OCI-LY1 (cell line): ENCODE results near the gene CPSF3.

ENCODE experiments used
- H2AFZ ChIP-seq: fragments of 200-600 bp; sonication (generic), shearing (Covaris generic); 2 replicates; pipeline ENCODE4 v1.6.0; 2014; ENCODE audit warnings: antibody characterized with exemption, mild to moderate bottlenecking, low read length
- H3F3A ChIP-seq: fragments of 200-600 bp; sonication (generic), shearing (Covaris generic); 2 replicates; pipeline ENCODE4 v1.6.0; 2014; ENCODE audit warnings: mild to moderate bottlenecking, antibody characterized with exemption, low read length, moderate library complexity; ENCODE audit not compliant: insufficient read depth
- H3K27ac ChIP-seq: fragments of 200-600 bp; sonication (generic); 2 replicates; pipeline ENCODE4 v1.5.1; 2014; ENCODE audit warnings: low read length, mixed run types, mild to moderate bottlenecking, low read depth; ENCODE audit not compliant: poor library complexity, severe bottlenecking
- H3K27me3 ChIP-seq: fragments of 200-600 bp; sonication (generic); 2 replicates; pipeline ENCODE4 v1.6.0; 2014; ENCODE audit warnings: antibody characterized with exemption, mild to moderate bottlenecking, low read length, moderate library complexity; ENCODE audit not compliant: insufficient read depth
- H3K36me3 ChIP-seq: fragments of 200-600 bp; sonication (generic); 2 replicates; pipeline ENCODE4 v1.6.1; 2014; ENCODE audit warnings: mild to moderate bottlenecking, antibody characterized with exemption, low read length, moderate library complexity, mixed read lengths; ENCODE audit not compliant: insufficient read depth
- H3K4me1 ChIP-seq: fragments of 200-600 bp; sonication (generic); 2 replicates; pipeline ENCODE4 v1.5.1; 2014; ENCODE audit warnings: mild to moderate bottlenecking, low read length, moderate library complexity; ENCODE audit not compliant: insufficient read depth, severe bottlenecking
- H3K4me2 ChIP-seq: fragments of 200-600 bp; sonication (generic), shearing (Covaris generic); 2 replicates; pipeline ENCODE4 v1.6.1; 2014; ENCODE audit warnings: low read length
- H3K4me3 ChIP-seq: fragments of 200-600 bp; sonication (generic); 2 replicates; pipeline ENCODE4 v1.5.1; 2014; ENCODE audit warnings: low read length, low read depth, mild to moderate bottlenecking, mixed read lengths; ENCODE audit not compliant: poor library complexity, severe bottlenecking
- H3K79me2 ChIP-seq: fragments of 200-600 bp; shearing (Covaris generic); 2 replicates; pipeline ENCODE4 v1.6.1; 2016; ENCODE audit warnings: mixed run types, low read length, mixed read lengths; ENCODE audit not compliant: insufficient read depth
- H3K9ac ChIP-seq: fragments of 200-600 bp; sonication (generic), shearing (Covaris generic); 2 replicates; pipeline ENCODE4 v1.6.1; 2014; ENCODE audit warnings: mild to moderate bottlenecking, low read length, mixed read lengths
- H3K9me2 ChIP-seq: fragments of 200-600 bp; sonication (generic), shearing (Covaris generic); 2 replicates; pipeline ENCODE4 v1.6.1; 2014; ENCODE audit warnings: low read depth, mild to moderate bottlenecking, low read length, mixed read lengths
- H3K9me3 ChIP-seq: fragments of 200-600 bp; shearing (Covaris generic); 2 replicates; pipeline ENCODE4 v1.6.1; 2014; ENCODE audit warnings: low read length, mixed read lengths
- H4K20me1 ChIP-seq: fragments of 200-600 bp; sonication (generic), shearing (Covaris generic); 2 replicates; pipeline ENCODE4 v1.6.0; 2016; ENCODE audit warnings: mild to moderate bottlenecking, low read length; ENCODE audit not compliant: insufficient read depth
- EZH2 ChIP-seq: fragments of 200-600 bp; sonication (generic), shearing (Covaris generic); IDR thresholded peaks from 2 replicates; pipeline ENCODE4 v1.8.0; 2017; ENCODE audit warnings: borderline replicate concordance, mixed run types, mild to moderate bottlenecking, antibody characterized with exemption, low read length, moderate library complexity, mixed read lengths
- TF ChIP-seq, protein P1 (sequence below): fragments of 200-600 bp; sonication (generic), shearing (Covaris generic); IDR thresholded peaks from 2 replicates; pipeline ENCODE4 v1.5.1; 2017; ENCODE audit warnings: mild to moderate bottlenecking, antibody characterized with exemption, low read length, moderate library complexity, mixed read lengths

The CPSF3 gene

GRCh38 chr2:9466147-9466683 lies 42.8 kb downstream of the CPSF3 start:
- H3K9me3 ChIP-seq, result no peaks in the 10 kb centered on the region
- H3K4me2 ChIP-seq, result no peak overlapping the region
- H3K9me2 ChIP-seq, result no peaks in the 10 kb centered on the region
- no peaks in the 10 kb centered on the region for H3K79me2 ChIP-seq
- no peak overlapping the region for H3K9ac ChIP-seq
- no peaks in the 10 kb centered on the region for H3F3A ChIP-seq
- no peaks in the 10 kb centered on the region for H3K4me1 ChIP-seq
- H4K20me1 ChIP-seq, result no peaks in the 10 kb centered on the region
- no peak overlapping the region for H3K27ac ChIP-seq
- H3K27me3 ChIP-seq, result no peaks in the 10 kb centered on the region
- H3K4me3 ChIP-seq, result no peak overlapping the region
- no peak for TF ChIP-seq EZH2
- TF ChIP-seq, protein P1, sequence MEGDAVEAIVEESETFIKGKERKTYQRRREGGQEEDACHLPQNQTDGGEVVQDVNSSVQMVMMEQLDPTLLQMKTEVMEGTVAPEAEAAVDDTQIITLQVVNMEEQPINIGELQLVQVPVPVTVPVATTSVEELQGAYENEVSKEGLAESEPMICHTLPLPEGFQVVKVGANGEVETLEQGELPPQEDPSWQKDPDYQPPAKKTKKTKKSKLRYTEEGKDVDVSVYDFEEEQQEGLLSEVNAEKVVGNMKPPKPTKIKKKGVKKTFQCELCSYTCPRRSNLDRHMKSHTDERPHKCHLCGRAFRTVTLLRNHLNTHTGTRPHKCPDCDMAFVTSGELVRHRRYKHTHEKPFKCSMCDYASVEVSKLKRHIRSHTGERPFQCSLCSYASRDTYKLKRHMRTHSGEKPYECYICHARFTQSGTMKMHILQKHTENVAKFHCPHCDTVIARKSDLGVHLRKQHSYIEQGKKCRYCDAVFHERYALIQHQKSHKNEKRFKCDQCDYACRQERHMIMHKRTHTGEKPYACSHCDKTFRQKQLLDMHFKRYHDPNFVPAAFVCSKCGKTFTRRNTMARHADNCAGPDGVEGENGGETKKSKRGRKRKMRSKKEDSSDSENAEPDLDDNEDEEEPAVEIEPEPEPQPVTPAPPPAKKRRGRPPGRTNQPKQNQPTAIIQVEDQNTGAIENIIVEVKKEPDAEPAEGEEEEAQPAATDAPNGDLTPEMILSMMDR, result no peak
- H3K36me3 ChIP-seq, result peaks cover 70% of the 10 kb centered on the region
- H2AFZ ChIP-seq, result no peak overlapping the region

- no peak overlapping the region for H3K4me3 ChIP-seq
- H4K20me1 ChIP-seq, result no peaks in the 10 kb centered on the region
- no peaks in the 10 kb centered on the region for H3K9me3 ChIP-seq
- no peaks in the 10 kb centered on the region for H3K79me2 ChIP-seq
- no peaks in the 10 kb centered on the region for H3F3A ChIP-seq
- H3K4me1 ChIP-seq, result no peaks in the 10 kb centered on the region
- no peak overlapping the region for H2AFZ ChIP-seq
- no peak overlapping the region for H3K9ac ChIP-seq
- no peak for TF ChIP-seq EZH2
- TF ChIP-seq, protein P1, result no peak
- no peak overlapping the region for H3K4me2 ChIP-seq
- H3K27me3 ChIP-seq, result no peaks in the 10 kb centered on the region
- no peaks in the 10 kb centered on the region for H3K9me2 ChIP-seq
- peaks cover 70% of the 10 kb centered on the region for H3K36me3 ChIP-seq
- no peak overlapping the region for H3K27ac ChIP-seq
Observed at GRCh38 chr2:9467687-9468086, 44.2 kb downstream of the CPSF3 start.

DNA sequence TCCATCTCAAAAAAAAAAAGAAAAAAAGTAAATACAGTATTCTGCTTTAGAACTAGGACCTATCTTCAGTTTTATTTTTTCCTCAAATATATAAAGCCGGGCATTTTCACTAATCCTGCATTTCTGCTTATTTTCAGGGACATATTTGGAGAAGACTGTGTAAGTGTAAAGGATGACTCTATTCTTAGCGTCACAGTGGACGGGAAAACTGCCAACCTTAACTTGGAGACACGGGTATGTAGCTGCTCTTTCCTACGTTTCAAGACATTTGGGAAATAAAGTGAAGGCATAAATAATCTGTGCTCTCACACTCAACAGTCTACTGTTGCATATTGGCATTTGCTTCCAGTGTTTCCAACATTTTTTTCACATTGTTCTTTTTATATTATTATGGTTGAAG lies 47.8 kb downstream of the CPSF3 start:
- peaks cover 55% of the 10 kb centered on the region for H3K36me3 ChIP-seq
- no peak overlapping the region for H3K4me3 ChIP-seq
- no peak overlapping the region for H3K4me2 ChIP-seq
- no peaks in the 10 kb centered on the region for H3K27me3 ChIP-seq
- H3F3A ChIP-seq, result no peaks in the 10 kb centered on the region
- peaks cover 16% of the 10 kb centered on the region for H3K4me1 ChIP-seq
- H2AFZ ChIP-seq, result no peak overlapping the region
- H3K9ac ChIP-seq, result no peak overlapping the region
- no peaks in the 10 kb centered on the region for H3K79me2 ChIP-seq
- no peaks in the 10 kb centered on the region for H3K9me2 ChIP-seq
- H4K20me1 ChIP-seq, result no peaks in the 10 kb centered on the region
- H3K9me3 ChIP-seq, result no peaks in the 10 kb centered on the region
- TF ChIP-seq, protein P1, result no peak
- TF ChIP-seq EZH2, result no peak
- H3K27ac ChIP-seq, result no peak overlapping the region
